H1 (cell line): ENCODE results near the gene MAML3. TPM values are rescaled to one million over a fixed set of nuclear protein-coding genes. Genes with fewer than 3 reads are reported as not detected.

Experiments used
- CTCF ChIA-PET: fragments of 300-600 bp; sonication (Branson Sonifier 250); formaldehyde crosslinking; loops from one replicate; lab custom pipeline; 2021; ENCODE audit not compliant: partially characterized antibody; lab: Charles Lee
- POLR2A ChIA-PET: fragments of 300-600 bp; sonication (Branson Sonifier 250); formaldehyde crosslinking; loops from one replicate; lab custom pipeline; 2021; ENCODE audit warnings: inconsistent platforms; ENCODE audit not compliant: partially characterized antibody; lab: Charles Lee
- DNase-seq, 2 experiments: peaks; one replicate each; pipeline versions ENCODE4 v3.0.0 to v3.0.0-alpha.2; 2010 to 2022; ENCODE audit warnings: low spot score in 2 of 2, low read depth in 1 of 2, mixed read lengths in 1 of 2
- FAIRE-seq: peaks from 2 replicates; lab custom pipeline; 2011; peaks lifted over from hg19 to GRCh38; lab: Jason Lieb, UNC
- H2AFZ ChIP-seq: 2 replicates; pipeline ENCODE4 v1.8.1; 2012; ENCODE audit warnings: low read length, inconsistent platforms
- H2AK5ac ChIP-seq: 2 replicates; pipeline ENCODE4 v1.6.1; 2013; ENCODE audit warnings: low read depth, low read length
- H2BK120ac ChIP-seq: replicated peaks from 2 replicates; pipeline ENCODE3; 2013; ENCODE audit warnings: low read depth, low read length, inconsistent platforms
- H2BK12ac ChIP-seq: 2 replicates; pipeline ENCODE4 v1.6.1; 2013; ENCODE audit warnings: low read depth, low read length
- H2BK15ac ChIP-seq: 2 replicates; pipeline ENCODE4 v1.6.1; 2013; ENCODE audit warnings: low read length
- H2BK20ac ChIP-seq: 2 replicates; pipeline ENCODE4 v1.6.1; 2013; ENCODE audit warnings: low read length
- H2BK5ac ChIP-seq: 2 replicates; pipeline ENCODE4 v1.6.1; 2013; ENCODE audit warnings: low read depth, low read length
- H3K14ac ChIP-seq: 2 replicates; pipeline ENCODE4 v1.6.1; 2013; ENCODE audit warnings: inconsistent platforms; ENCODE audit not compliant: insufficient read length
- H3K18ac ChIP-seq: 2 replicates; pipeline ENCODE4 v1.6.1; 2013; ENCODE audit warnings: low read length; ENCODE audit errors: extremely low read depth
- H3K23ac ChIP-seq: 2 replicates; pipeline ENCODE4 v1.6.1; 2013; ENCODE audit warnings: inconsistent platforms; ENCODE audit not compliant: insufficient read length
- H3K23me2 ChIP-seq: 2 replicates; pipeline ENCODE4 v1.6.1; 2013; ENCODE audit warnings: low read depth, low read length
- H3K27ac ChIP-seq: 2 replicates; pipeline ENCODE4 v1.6.1; 2011; ENCODE audit warnings: low read depth, low read length, inconsistent platforms
- H3K27me3 ChIP-seq, 4 experiments: replicated peaks in 1 of 4; 1 replicate in 1 of 4; 2 replicates in 3 of 4; pipeline versions ENCODE4 v1.6.1 to v1.8.1; 2011 to 2013; ENCODE audit warnings: low read length in 3 of 4, mild to moderate bottlenecking in 3 of 4, inconsistent platforms in 2 of 4, mixed read lengths in 2 of 4, moderate library complexity in 1 of 4; ENCODE audit not compliant: control insufficient read depth in 3 of 4, insufficient read depth in 3 of 4; ENCODE audit errors: extremely low read depth in 1 of 4
- H3K36me3 ChIP-seq, 4 experiments: 2 replicates each; pipeline versions ENCODE4 v1.6.1 to v1.8.1; 2011 to 2013; ENCODE audit warnings: mild to moderate bottlenecking in 4 of 4, low read length in 3 of 4, moderate library complexity in 2 of 4, control low read depth in 1 of 4, inconsistent platforms in 1 of 4; ENCODE audit not compliant: insufficient read depth in 4 of 4, control insufficient read depth in 2 of 4
- H3K4ac ChIP-seq: replicated peaks from 2 replicates; pipeline ENCODE3; 2013; ENCODE audit warnings: low read length, low read depth, mixed read lengths, inconsistent platforms; ENCODE audit not compliant: insufficient read length
- H3K4me1 ChIP-seq, 4 experiments: replicated peaks in 1 of 4; 1 replicate in 1 of 4; 2 replicates in 3 of 4; pipeline versions ENCODE4 v1.6.1 to v1.8.1; 2011 to 2013; ENCODE audit warnings: low read length in 3 of 4, inconsistent platforms in 2 of 4, mixed read lengths in 1 of 4; ENCODE audit not compliant: insufficient read depth in 4 of 4, control insufficient read depth in 3 of 4
- H3K4me2 ChIP-seq, 2 experiments: 2 replicates each; pipeline versions ENCODE4 v1.6.1 to v1.8.1; 2011 to 2013; ENCODE audit warnings: low read depth in 2 of 2, low read length in 2 of 2, control low read depth in 1 of 2, inconsistent platforms in 1 of 2, mild to moderate bottlenecking in 1 of 2; ENCODE audit not compliant: insufficient read depth in 1 of 2
- H3K4me3 ChIP-seq, 4 experiments: fragments of 200-600, 300-600 bp in 1 of 4; sonication (generic), shearing (Covaris generic), sonication (Bioruptor Twin) in 1 of 4; 2 replicates each; pipeline versions ENCODE4 v1.5.1 to v1.8.1; 2011 to 2016; ENCODE audit warnings: low read length in 4 of 4, low read depth in 3 of 4, control low read depth in 2 of 4, inconsistent platforms in 2 of 4, mild to moderate bottlenecking in 2 of 4, mixed read lengths in 1 of 4, moderate library complexity in 1 of 4; ENCODE audit not compliant: insufficient read depth in 2 of 4; ENCODE audit errors: extremely low read depth in 1 of 4
- H3K56ac ChIP-seq: replicated peaks from 2 replicates; pipeline ENCODE3; 2013; ENCODE audit warnings: low read depth, mild to moderate bottlenecking, mixed read lengths, low read length, inconsistent platforms; ENCODE audit not compliant: insufficient read length
- H3K79me1 ChIP-seq: 2 replicates; pipeline ENCODE4 v1.6.1; 2013; ENCODE audit warnings: low read depth, low read length, control low read depth
- H3K79me2 ChIP-seq, 2 experiments: 2 replicates each; pipeline versions ENCODE4 v1.6.1 to v1.8.1; 2012 to 2013; ENCODE audit warnings: low read length in 2 of 2, mild to moderate bottlenecking in 2 of 2, inconsistent platforms in 1 of 2; ENCODE audit not compliant: insufficient read depth in 2 of 2, control insufficient read depth in 1 of 2
- H3K9ac ChIP-seq, 4 experiments: replicated peaks in 1 of 4; 1 replicate in 1 of 4; 2 replicates in 3 of 4; pipeline versions ENCODE4 v1.6.1 to v1.8.1; 2011 to 2013; ENCODE audit warnings: low read depth in 3 of 4, low read length in 3 of 4, control low read depth in 2 of 4, mild to moderate bottlenecking in 2 of 4, moderate library complexity in 2 of 4, inconsistent platforms in 1 of 4; ENCODE audit errors: extremely low read depth in 1 of 4
- H3K9me3 ChIP-seq, 2 experiments: 2 replicates each; pipeline versions ENCODE4 v1.6.1 to v1.8.1; 2012 to 2013; ENCODE audit warnings: mild to moderate bottlenecking in 2 of 2, moderate library complexity in 2 of 2, control low read depth in 1 of 2, inconsistent platforms in 1 of 2, low read depth in 1 of 2, low read length in 1 of 2, mixed read lengths in 1 of 2; ENCODE audit not compliant: insufficient read depth in 2 of 2
- H4K20me1 ChIP-seq, 2 experiments: replicated peaks in 1 of 2; 2 replicates each; pipeline versions ENCODE3 to v1.8.1; 2011 to 2013; ENCODE audit warnings: inconsistent platforms in 2 of 2, low read length in 2 of 2, mild to moderate bottlenecking in 1 of 2; ENCODE audit not compliant: insufficient read depth in 2 of 2, control insufficient read depth in 1 of 2
- H4K5ac ChIP-seq: 2 replicates; pipeline ENCODE4 v1.6.1; 2013; ENCODE audit warnings: low read length, low read depth, mixed read lengths, inconsistent platforms; ENCODE audit not compliant: insufficient read length
- H4K8ac ChIP-seq: 2 replicates; pipeline ENCODE4 v1.8.0; 2013; ENCODE audit warnings: mild to moderate bottlenecking, moderate library complexity, low read length, inconsistent platforms; ENCODE audit not compliant: insufficient read depth; ENCODE audit errors: extremely low read depth
- H4K91ac ChIP-seq: replicated peaks from 2 replicates; pipeline ENCODE3; 2013; ENCODE audit warnings: low read length, mixed read lengths, inconsistent platforms; ENCODE audit not compliant: insufficient read length
- CHD1 ChIP-seq: IDR thresholded peaks from 2 replicates; pipeline ENCODE4 v1.6.1; 2012; ENCODE audit warnings: low read depth, low read length, improper control_type of control experiment
- FOSL1 ChIP-seq: IDR thresholded peaks from 2 replicates; pipeline ENCODE4 v1.6.1; 2011; ENCODE audit warnings: mild to moderate bottlenecking, low read depth, low read length, moderate library complexity; ENCODE audit not compliant: insufficient read depth
- GTF2F1 ChIP-seq: IDR thresholded peaks from 2 replicates; pipeline ENCODE4 v1.6.1; 2012; ENCODE audit warnings: low read depth, low read length, improper control_type of control experiment, borderline replicate concordance
- JUND ChIP-seq: IDR thresholded peaks from 2 replicates; pipeline ENCODE4 v1.6.1; 2011; ENCODE audit warnings: mild to moderate bottlenecking, improper control_type of control experiment, low read length
- RAD21 ChIP-seq, 2 experiments: IDR thresholded peaks in 1 of 2; conservative IDR thresholded peaks in 1 of 2; 2 replicates each; pipeline ENCODE4 v1.6.1; 2011; ENCODE audit warnings: low read depth in 2 of 2, low read length in 2 of 2, improper control_type of control experiment in 1 of 2, inconsistent platforms in 1 of 2, mild to moderate bottlenecking in 1 of 2, moderate library complexity in 1 of 2
- SAP30 ChIP-seq: fragments of 300-600 bp; sonication (generic); IDR thresholded peaks from 2 replicates; pipeline ENCODE4 v1.7.1; 2012; ENCODE audit warnings: low read length, moderate library complexity, mild to moderate bottlenecking, inconsistent platforms; ENCODE audit not compliant: insufficient read depth, insufficient replicate concordance
- TAF1 ChIP-seq: IDR thresholded peaks from 2 replicates; pipeline ENCODE4 v1.6.1; 2011; ENCODE audit warnings: mild to moderate bottlenecking, low read depth, low read length
- TBP ChIP-seq: IDR thresholded peaks from 2 replicates; pipeline ENCODE4 v1.6.1; 2011; ENCODE audit warnings: low read depth, low read length, improper control_type of control experiment
- ZNF274 ChIP-seq: IDR thresholded peaks from 2 replicates; pipeline ENCODE4 v1.7.0; 2012; ENCODE audit warnings: low read length, borderline replicate concordance; ENCODE audit errors: extremely low read depth
- WGBS, 2 experiments: shearing (Covaris generic) in 1 of 2; methylation state at CpG; one replicate each; pipeline versions ENCODE4 v1.1.6 to v1.1.7; 2013 to 2015; ENCODE audit warnings: low lambda C conversion rate in 2 of 2, mixed read lengths in 2 of 2, inconsistent platforms in 1 of 2, low coverage in 1 of 2, missing lambda C conversion rate in 1 of 2; ENCODE audit not compliant: insufficient replicate concordance in 2 of 2, insufficient coverage in 1 of 2, insufficient read length in 1 of 2; ENCODE audit errors: extremely low coverage in 1 of 2, missing lambda C conversion rate in 1 of 2; 5-methylcytosine and 5-hydroxymethylcytosine counted together
- polyA plus RNA-seq, 7 experiments: library from polyadenylated mRNA; depleted of rRNA in 3 of 7; stranded (reverse) in 5 of 7; unstranded in 2 of 7; fragments of >200 nt in 5 of 7; fragments of 200-250 nt in 2 of 7; gene quantifications; 1 replicate in 5 of 7; 2 replicates in 1 of 7; 4 replicates in 1 of 7; pipeline versions ENCODE4 v1.2.1 to v1.2.3, GENCODE V29; 2011 to 2013; ENCODE audit warnings: missing spikeins in 2 of 7, mixed read lengths in 2 of 7
- total RNA-seq: library from RNA; stranded (reverse); fragmentation: NEBNext Ultra II Directional; extraction: Animal tissue kit (Norgen Biotek cat#: 25700); gene quantifications from 2 replicates; pipeline ENCODE4 v1.2.1, GENCODE V29; 2021

MAML3 gene
- total and polyA plus RNA-seq, 2 of the 8 experiments (the other 6 are each of a cell fraction or from before 2014, with no cell fraction given), result 2.1 to 5.7 TPM

- Histone ChIP-seq H2BK20ac (no peak overlapping the region), H3K79me2 (no peaks in the 10 kb centered on the region; a peak in 1 of 4 replicates)
- TF ChIP-seq FOSL1 (no peak), JUND (no peak), RAD21 (IDR thresholded peaks at IDR 0.05 in 1 of 2, conservative IDR thresholded peaks at IDR 0.05 in 1 of 2; ENCODE audit: low read depth in 2 of 2, low read length in 2 of 2) (peak; percentile 10 to 11; a peak in 1 of 4 replicates), CHD1 (no peak), TBP (no peak), ZNF274 (no peak), GTF2F1 (no peak), TAF1 (peak; percentile 40; the same call in 1 of the 2 replicates), SAP30 (peak; percentile 75)
- TF ChIP-seq, all 59 proteins: peak for 3
- Histone ChIP-seq H2BK12ac (peak overlapping the region; percentile 61; the same call in 1 of the 2 replicates), H4K5ac (peak overlapping the region; percentile 87), H3K27ac (peak overlapping the region; percentile 76), H3K9me3 (no peaks in the 10 kb centered on the region), H3K4ac (no peak overlapping the region), H2AFZ (peak overlapping the region; percentile 73; the same call in 1 of the 2 replicates), H2AK5ac (no peak overlapping the region), H4K8ac (peak overlapping the region; percentile 69; the same call in 1 of the 2 replicates), H2BK15ac (no peak overlapping the region), H3K56ac (peak overlapping the region; percentile 35), H4K20me1 (no peaks in the 10 kb centered on the region), H3K23me2 (peaks cover 22% of the 10 kb centered on the region; the same call in 1 of the 2 replicates), H3K4me2 (peak overlapping the region; percentile 73 to 94), H2BK5ac (peak overlapping the region; percentile 91), H2BK120ac (peak overlapping the region; percentile 22), H3K9ac (peak overlapping the region in 3 of 4 experiments; percentile 65 to 82 (median 66); a peak in 6 of 7 replicates), H3K23ac (no peak overlapping the region), H3K27me3 (peaks cover 0 to 3% (median 1%) of the 10 kb centered on the region in 4 experiments; a peak in 3 of 7 replicates), H3K14ac (no peak overlapping the region), H3K4me1 (peaks cover 1 to 12% (median 4%) of the 10 kb centered on the region in 4 experiments; a peak in 5 of 7 replicates), H3K4me3 (peak overlapping the region; percentile 86 to 98 (median 94)), H3K36me3 (no peaks in the 10 kb centered on the region), H3K79me1 (no peaks in the 10 kb centered on the region; the same call in 1 of the 2 replicates), H3K18ac (peak overlapping the region; percentile 97), H4K91ac (peak overlapping the region; percentile 32)
- FAIRE-seq (no peak), DNase-seq (peak in 1 of 2 experiments; percentile 73)
- CTCF ChIA-PET, result interaction anchor here (0.6 to 2.0 kb wide), 5 partner anchors 26 to 120 kb away, joined by 4 to 5 read pairs (median 4); no protein-coding TSS in a partner anchor
- WGBS, 2 experiments, result 6% methylated on average over 20 of the region's 20 CpGs; no CpG with 5 or more reads in 1 of the 2 experiments
- POLR2A ChIA-PET, result interaction anchor here (0.8 to 3.6 kb wide), 13 partner anchors 10 to 415 kb away, joined by 3 to 25 read pairs (median 5); no protein-coding TSS in a partner anchor
These were observed 3.9 kb downstream of the MAML3 start for GRCh38 chr4:140149846-140150635.
